Fibroblast of villous mesenchyme (primary cell): ENCODE data around the gene CDH22. TPM values are rescaled to one million over a fixed set of nuclear protein-coding genes. Genes with fewer than 3 reads are reported as not detected.

Experiments
- DNase-seq: peaks from one replicate; pipeline ENCODE4 v3.0.0-alpha.2; 2010; ENCODE audit warnings: low read depth
- H3K4me3 ChIP-seq: 2 replicates; pipeline ENCODE4 v1.5.1; 2011; ENCODE audit warnings: low read depth, mild to moderate bottlenecking, low read length
- CTCF ChIP-seq: IDR thresholded peaks from 2 replicates; pipeline ENCODE4 v1.5.1; 2012; ENCODE audit warnings: low read depth, mild to moderate bottlenecking, low read length; ENCODE audit not compliant: insufficient read depth
- total RNA-seq: library from RNA; depleted of rRNA; stranded (reverse); fragments of >200 nt; gene quantifications from 2 replicates; pipeline ENCODE4 v1.2.3, GENCODE V29; 2012

The CDH22 gene
- total RNA-seq, 1 donor: not detected

- H3K4me3 ChIP-seq: no peak overlapping the region
- peak; percentile 47 for DNase-seq
- TF ChIP-seq CTCF: peak; percentile 79
Measured at GRCh38 chr20:46349035-46349741, 40.9 kb upstream of the CDH22 start.

GRCh38 chr20:46347841-46348803 is 39.8 kb upstream of the CDH22 start:
- peak; percentile 2 for TF ChIP-seq CTCF
- no peak overlapping the region for H3K4me3 ChIP-seq
- peak; percentile 29 for DNase-seq

- DNase-seq: no peak
- no peak for TF ChIP-seq CTCF
Measured at GRCh38 chr20:46346770-46347169, 38.5 kb upstream of the CDH22 start.

GRCh38 chr20:46344488-46345162 is 36.3 kb upstream of the CDH22 start:
- DNase-seq: no peak
- TF ChIP-seq CTCF: no peak
- no peak overlapping the region for H3K4me3 ChIP-seq

More at GRCh38 chr20:46346770-46347169, 38.5 kb upstream of the CDH22 start:
- no peak overlapping the region for H3K4me3 ChIP-seq

GRCh38 chr20:46343975-46344357 is 35.7 kb upstream of the CDH22 start:
- no peak for TF ChIP-seq CTCF
- H3K4me3 ChIP-seq: no peak overlapping the region
- no peak for DNase-seq

GRCh38 chr20:46343348-46343974 is 35.2 kb upstream of the CDH22 start:
- TF ChIP-seq CTCF: no peak
- no peak for DNase-seq
- H3K4me3 ChIP-seq: no peak overlapping the region
